Liver (tissue), 9 donors: ENCODE results near the gene SNAI3. TPM values are rescaled to one million over a fixed set of nuclear protein-coding genes. Genes with fewer than 3 reads are reported as not detected.

Experiments
- DNase-seq: peaks from one replicate; pipeline ENCODE4 v3.0.0-alpha.2; 2017; ENCODE audit warnings: low spot score
- H3K27ac ChIP-seq, 2 donors: one replicate each; pipeline ENCODE4 v1.7.0; 2013; ENCODE audit warnings: inconsistent platforms in 2 of 2, low read length in 2 of 2, control low read depth in 1 of 2, low read depth in 1 of 2, mild to moderate bottlenecking in 1 of 2
- H3K27me3 ChIP-seq, 4 donors: one replicate each; pipeline versions ENCODE4 v1.6.1 to v1.7.0; 2013; ENCODE audit warnings: low read length in 3 of 4, inconsistent platforms in 1 of 4, mild to moderate bottlenecking in 1 of 4, moderate library complexity in 1 of 4; ENCODE audit not compliant: control insufficient read depth in 4 of 4, insufficient read depth in 4 of 4
- H3K36me3 ChIP-seq, 4 donors: one replicate each; pipeline versions ENCODE4 v1.6.1 to v1.7.0; 2013; ENCODE audit warnings: low read length in 3 of 4, mild to moderate bottlenecking in 3 of 4, low read depth in 1 of 4, moderate library complexity in 1 of 4; ENCODE audit not compliant: control insufficient read depth in 4 of 4, insufficient read depth in 3 of 4
- H3K4me1 ChIP-seq, 4 donors: one replicate each; pipeline versions ENCODE4 v1.6.1 to v1.7.0; 2013; ENCODE audit warnings: low read length in 3 of 4, mild to moderate bottlenecking in 3 of 4, moderate library complexity in 1 of 4; ENCODE audit not compliant: control insufficient read depth in 4 of 4, insufficient read depth in 4 of 4
- H3K4me3 ChIP-seq, 3 donors: one replicate each; pipeline versions ENCODE4 v1.6.1 to v1.7.0; 2013; ENCODE audit warnings: low read length in 3 of 3, control low read depth in 1 of 3, low read depth in 1 of 3, mild to moderate bottlenecking in 1 of 3
- H3K9ac ChIP-seq, 2 donors: one replicate each; pipeline ENCODE4 v1.7.0; 2013; ENCODE audit warnings: low read length in 2 of 2, mild to moderate bottlenecking in 2 of 2, moderate library complexity in 2 of 2, control low read depth in 1 of 2, low read depth in 1 of 2
- H3K9me3 ChIP-seq, 4 donors: one replicate each; pipeline versions ENCODE4 v1.6.1 to v1.7.0; 2013; ENCODE audit warnings: low read length in 3 of 4; ENCODE audit not compliant: control insufficient read depth in 4 of 4
- ATF3 ChIP-seq: IDR thresholded peaks from 2 replicates; pipeline ENCODE4 v1.6.1; 2016; ENCODE audit warnings: antibody characterized with exemption
- CTCF ChIP-seq: fragments of 150-350 bp; IDR thresholded peaks from 2 replicates; pipeline ENCODE4 v1.5.1; 2017; ENCODE audit warnings: improper control_type of control experiment, low read depth, low read length; ENCODE audit not compliant: missing input control
- EGR1 ChIP-seq, 2 donors: IDR thresholded peaks; 2 replicates each; pipeline ENCODE4 v1.6.1; 2016 to 2018; ENCODE audit warnings: antibody characterized with exemption in 2 of 2, low read depth in 2 of 2
- FOXA1 ChIP-seq: IDR thresholded peaks from 2 replicates; pipeline ENCODE4 v1.6.1; 2016; ENCODE audit warnings: antibody characterized with exemption
- FOXA2 ChIP-seq: IDR thresholded peaks from 2 replicates; pipeline ENCODE4 v1.6.1; 2016; ENCODE audit warnings: antibody characterized with exemption
- GABPA ChIP-seq, 2 donors: IDR thresholded peaks in 1 of 2; conservative IDR thresholded peaks in 1 of 2; 2 replicates each; pipeline ENCODE4 v1.6.1; 2016; ENCODE audit warnings: antibody characterized with exemption in 2 of 2, mild to moderate bottlenecking in 1 of 2, moderate library complexity in 1 of 2
- HNF4A ChIP-seq, 2 donors: conservative IDR thresholded peaks; 2 replicates each; pipeline ENCODE4 v1.6.1; 2016; ENCODE audit warnings: antibody characterized with exemption in 2 of 2, mild to moderate bottlenecking in 2 of 2
- HNF4G ChIP-seq: IDR thresholded peaks from 2 replicates; pipeline ENCODE4 v1.6.1; 2016; ENCODE audit warnings: antibody characterized with exemption
- JUND ChIP-seq, 2 donors: IDR thresholded peaks; 2 replicates each; pipeline ENCODE4 v1.6.1; 2016; ENCODE audit warnings: antibody characterized with exemption in 2 of 2
- MAX ChIP-seq: IDR thresholded peaks from 2 replicates; pipeline ENCODE4 v1.6.1; 2016; ENCODE audit warnings: antibody characterized with exemption
- NR2F2 ChIP-seq: IDR thresholded peaks from 2 replicates; pipeline ENCODE4 v1.6.1; 2016; ENCODE audit warnings: antibody characterized with exemption
- RAD21 ChIP-seq, 2 donors: IDR thresholded peaks; 2 replicates each; pipeline ENCODE4 v1.6.1; 2016; ENCODE audit warnings: antibody characterized with exemption in 2 of 2, mild to moderate bottlenecking in 2 of 2
- REST ChIP-seq: IDR thresholded peaks from 2 replicates; pipeline ENCODE4 v1.6.1; 2016; ENCODE audit warnings: antibody characterized with exemption, mild to moderate bottlenecking
- RXRA ChIP-seq, 2 donors: IDR thresholded peaks; 2 replicates each; pipeline ENCODE4 v1.6.1; 2017 to 2018; ENCODE audit warnings: antibody characterized with exemption in 2 of 2, mild to moderate bottlenecking in 1 of 2
- SP1 ChIP-seq: IDR thresholded peaks from 2 replicates; pipeline ENCODE4 v1.6.1; 2018; ENCODE audit warnings: antibody characterized with exemption, mild to moderate bottlenecking
- TAF1 ChIP-seq: conservative IDR thresholded peaks from 2 replicates; pipeline ENCODE4 v1.6.1; 2016; ENCODE audit warnings: antibody characterized with exemption, mild to moderate bottlenecking
- YY1 ChIP-seq: IDR thresholded peaks from 2 replicates; pipeline ENCODE4 v1.6.1; 2016; ENCODE audit warnings: antibody characterized with exemption, mild to moderate bottlenecking
- ZBTB33 ChIP-seq: IDR thresholded peaks from 2 replicates; pipeline ENCODE4 v1.6.1; 2016; ENCODE audit warnings: antibody characterized with exemption
- WGBS: extraction: QIAGEN DNeasy Blood & Tissue Kit; methylation state at CpG from one replicate; pipeline ENCODE4 v1.1.7; 2013; 5-methylcytosine and 5-hydroxymethylcytosine counted together
- polyA plus RNA-seq, 2 donors: library from polyadenylated mRNA; stranded (reverse) in 1 of 2; unstranded in 1 of 2; fragments of 200-250 nt in 1 of 2; fragments of >200 nt in 1 of 2; fragmentation: Nextera tagmentation in 1 of 2; extraction: Ambion mirVana in 1 of 2; gene quantifications; one replicate each; pipeline versions ENCODE4 v1.2.1 to v1.2.3, GENCODE V29; 2013 to 2015
- total RNA-seq, 2 donors: library from RNA; depleted of rRNA; stranded (reverse); fragments of >200 nt; gene quantifications; one replicate each; pipeline ENCODE4 v1.2.3, GENCODE V29; 2014
- donor health status: healthy.
- donor health status: healthy.
- donor health status: healthy.
- donor health status: healthy.
- donor health status: healthy.

SNAI3 gene
- total and polyA plus RNA-seq, 4 donors, result 0.05 to 0.48 (median 0.20) TPM

- Histone ChIP-seq H3K9me3 (no peaks in the 10 kb centered on the region), H3K36me3 (peaks cover 12 to 62% (median 21%) of the 10 kb centered on the region in 4 donors), H3K9ac (no peak overlapping the region), H3K27me3 (no peaks in the 10 kb centered on the region), H3K27ac (no peak overlapping the region), H3K4me3 (no peak overlapping the region), H3K4me1 (no peaks in the 10 kb centered on the region)
- WGBS, result 90% methylated on average over 42 of the region's 42 CpGs
- TF ChIP-seq FOXA1, result no peak
- no peak for TF ChIP-seq GABPA (IDR thresholded peaks at IDR 0.05 in 1 of 2, conservative IDR thresholded peaks at IDR 0.05 in 1 of 2)
- TF ChIP-seq YY1, result no peak
- no peak for TF ChIP-seq CTCF
- TF ChIP-seq TAF1, result no peak
- TF ChIP-seq REST, result no peak
- TF ChIP-seq NR2F2, result no peak
- no peak for TF ChIP-seq JUND (IDR thresholded peaks at IDR 0.05)
- TF ChIP-seq RAD21 (IDR thresholded peaks at IDR 0.05), result no peak
- no peak for TF ChIP-seq MAX
- no peak for TF ChIP-seq FOXA2
- no peak for TF ChIP-seq RXRA (IDR thresholded peaks at IDR 0.05)
- TF ChIP-seq ZBTB33, result no peak
- TF ChIP-seq ATF3, result no peak
- TF ChIP-seq HNF4A (conservative IDR thresholded peaks at IDR 0.05), result no peak
- no peak for TF ChIP-seq HNF4G
- TF ChIP-seq EGR1 (IDR thresholded peaks at IDR 0.05; ENCODE audit: low read depth in 2 of 2), result no peak
- no peak for TF ChIP-seq SP1
- DNase-seq, result no peak
Measured at GRCh38 chr16:88714420-88715302, 28.4 kb upstream of the SNAI3 start.
